Panc1 (cell line): ENCODE data around the gene MYO18B.
"Not testable (repeated sequence)": the region's sequence is repeated elsewhere in the genome, so short reads cannot be mapped to it uniquely, and the experiment has no call there.

Experiments
- TF ChIP-seq, protein P1 (sequence below): fragments of 450-650 bp; IDR thresholded peaks from 2 replicates; pipeline ENCODE4 v1.5.1; 2017; ENCODE audit warnings: mild to moderate bottlenecking
- TF ChIP-seq, protein P2 (sequence below), 2 experiments: IDR thresholded peaks; 2 replicates each; pipeline ENCODE4 v1.6.1; 2011 to 2012; ENCODE audit warnings: low read depth in 2 of 2, control low read depth in 1 of 2, low read length in 1 of 2, mild to moderate bottlenecking in 1 of 2, moderate library complexity in 1 of 2; ENCODE audit not compliant: insufficient read depth in 1 of 2

DNA sequence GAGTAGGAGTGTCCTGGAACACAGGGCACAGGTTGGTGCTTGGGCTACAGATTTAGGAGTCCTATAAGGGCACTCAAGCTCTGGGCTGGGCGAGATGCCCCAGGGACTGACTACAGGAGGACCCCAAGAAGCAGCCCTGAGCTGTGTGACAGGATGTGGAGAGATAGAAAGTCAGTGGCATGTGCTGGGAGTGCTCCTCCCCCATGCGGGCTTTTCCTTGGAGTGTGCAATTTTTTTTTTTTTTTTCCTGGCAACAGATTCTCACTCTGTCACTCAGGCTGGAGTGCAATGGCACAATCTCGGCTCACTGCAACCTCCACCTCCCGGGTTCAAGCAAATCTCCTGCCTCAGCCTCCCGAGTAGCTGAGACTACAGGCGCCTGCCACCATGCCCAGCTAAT is 33.6 kb upstream of the MYO18B start:
- TF ChIP-seq, protein P1, sequence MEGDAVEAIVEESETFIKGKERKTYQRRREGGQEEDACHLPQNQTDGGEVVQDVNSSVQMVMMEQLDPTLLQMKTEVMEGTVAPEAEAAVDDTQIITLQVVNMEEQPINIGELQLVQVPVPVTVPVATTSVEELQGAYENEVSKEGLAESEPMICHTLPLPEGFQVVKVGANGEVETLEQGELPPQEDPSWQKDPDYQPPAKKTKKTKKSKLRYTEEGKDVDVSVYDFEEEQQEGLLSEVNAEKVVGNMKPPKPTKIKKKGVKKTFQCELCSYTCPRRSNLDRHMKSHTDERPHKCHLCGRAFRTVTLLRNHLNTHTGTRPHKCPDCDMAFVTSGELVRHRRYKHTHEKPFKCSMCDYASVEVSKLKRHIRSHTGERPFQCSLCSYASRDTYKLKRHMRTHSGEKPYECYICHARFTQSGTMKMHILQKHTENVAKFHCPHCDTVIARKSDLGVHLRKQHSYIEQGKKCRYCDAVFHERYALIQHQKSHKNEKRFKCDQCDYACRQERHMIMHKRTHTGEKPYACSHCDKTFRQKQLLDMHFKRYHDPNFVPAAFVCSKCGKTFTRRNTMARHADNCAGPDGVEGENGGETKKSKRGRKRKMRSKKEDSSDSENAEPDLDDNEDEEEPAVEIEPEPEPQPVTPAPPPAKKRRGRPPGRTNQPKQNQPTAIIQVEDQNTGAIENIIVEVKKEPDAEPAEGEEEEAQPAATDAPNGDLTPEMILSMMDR: not testable (repeated sequence)
- TF ChIP-seq, protein P2, sequence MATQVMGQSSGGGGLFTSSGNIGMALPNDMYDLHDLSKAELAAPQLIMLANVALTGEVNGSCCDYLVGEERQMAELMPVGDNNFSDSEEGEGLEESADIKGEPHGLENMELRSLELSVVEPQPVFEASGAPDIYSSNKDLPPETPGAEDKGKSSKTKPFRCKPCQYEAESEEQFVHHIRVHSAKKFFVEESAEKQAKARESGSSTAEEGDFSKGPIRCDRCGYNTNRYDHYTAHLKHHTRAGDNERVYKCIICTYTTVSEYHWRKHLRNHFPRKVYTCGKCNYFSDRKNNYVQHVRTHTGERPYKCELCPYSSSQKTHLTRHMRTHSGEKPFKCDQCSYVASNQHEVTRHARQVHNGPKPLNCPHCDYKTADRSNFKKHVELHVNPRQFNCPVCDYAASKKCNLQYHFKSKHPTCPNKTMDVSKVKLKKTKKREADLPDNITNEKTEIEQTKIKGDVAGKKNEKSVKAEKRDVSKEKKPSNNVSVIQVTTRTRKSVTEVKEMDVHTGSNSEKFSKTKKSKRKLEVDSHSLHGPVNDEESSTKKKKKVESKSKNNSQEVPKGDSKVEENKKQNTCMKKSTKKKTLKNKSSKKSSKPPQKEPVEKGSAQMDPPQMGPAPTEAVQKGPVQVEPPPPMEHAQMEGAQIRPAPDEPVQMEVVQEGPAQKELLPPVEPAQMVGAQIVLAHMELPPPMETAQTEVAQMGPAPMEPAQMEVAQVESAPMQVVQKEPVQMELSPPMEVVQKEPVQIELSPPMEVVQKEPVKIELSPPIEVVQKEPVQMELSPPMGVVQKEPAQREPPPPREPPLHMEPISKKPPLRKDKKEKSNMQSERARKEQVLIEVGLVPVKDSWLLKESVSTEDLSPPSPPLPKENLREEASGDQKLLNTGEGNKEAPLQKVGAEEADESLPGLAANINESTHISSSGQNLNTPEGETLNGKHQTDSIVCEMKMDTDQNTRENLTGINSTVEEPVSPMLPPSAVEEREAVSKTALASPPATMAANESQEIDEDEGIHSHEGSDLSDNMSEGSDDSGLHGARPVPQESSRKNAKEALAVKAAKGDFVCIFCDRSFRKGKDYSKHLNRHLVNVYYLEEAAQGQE (IDR thresholded peaks at IDR 0.05; ENCODE audit: insufficient read depth in 1 of 2, low read depth in 2 of 2, low read length in 1 of 2): not testable (repeated sequence)
